Stomach (tissue), 4 donors: Measurements from ENCODE around the gene STK32A.

Source experiments
- EP300 ChIP-seq: sonication (generic); formaldehyde crosslinking; IDR thresholded peaks from one replicate; pipeline ENCODE4 v1.6.1; 2017; ENCODE audit warnings: antibody characterized with exemption
- POLR2A ChIP-seq, 4 donors: fragments of 450-650 bp; IDR thresholded peaks; one replicate each; pipeline ENCODE4 v1.6.1; 2016; ENCODE audit warnings: antibody characterized with exemption in 4 of 4, control low read depth in 2 of 4, mild to moderate bottlenecking in 1 of 4, moderate library complexity in 1 of 4
- TF ChIP-seq, protein P1 (sequence below), 7 experiments: fragments of 450-650 bp in 4 of 7; fragments of 200-600 bp in 3 of 7; sonication (generic) in 3 of 7; IDR thresholded peaks; one replicate each; pipeline ENCODE4 v1.5.1; 2016 to 2019; ENCODE audit warnings: antibody characterized with exemption in 7 of 7, control low read depth in 2 of 7, mild to moderate bottlenecking in 1 of 7

DNA sequence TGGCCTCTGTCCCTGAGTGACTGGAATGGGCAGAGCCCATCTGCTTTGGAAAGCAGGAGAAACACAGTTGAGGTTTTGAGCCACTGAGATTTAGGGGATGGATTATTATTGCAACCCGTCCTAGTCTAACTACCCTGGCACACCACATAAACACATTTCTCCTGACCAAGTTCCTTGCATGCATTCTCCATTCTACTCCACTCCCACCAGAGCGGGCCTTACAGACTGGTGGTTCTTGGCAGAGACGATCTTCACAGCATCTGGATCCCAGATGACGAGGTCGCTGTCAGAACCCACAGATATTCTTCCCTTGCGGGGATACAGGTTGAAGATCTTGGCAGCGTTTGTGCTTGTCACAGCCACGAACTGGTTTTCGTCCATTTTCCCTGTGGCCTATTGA is 164.0 kb downstream of the STK32A start:
- TF ChIP-seq, protein P1, sequence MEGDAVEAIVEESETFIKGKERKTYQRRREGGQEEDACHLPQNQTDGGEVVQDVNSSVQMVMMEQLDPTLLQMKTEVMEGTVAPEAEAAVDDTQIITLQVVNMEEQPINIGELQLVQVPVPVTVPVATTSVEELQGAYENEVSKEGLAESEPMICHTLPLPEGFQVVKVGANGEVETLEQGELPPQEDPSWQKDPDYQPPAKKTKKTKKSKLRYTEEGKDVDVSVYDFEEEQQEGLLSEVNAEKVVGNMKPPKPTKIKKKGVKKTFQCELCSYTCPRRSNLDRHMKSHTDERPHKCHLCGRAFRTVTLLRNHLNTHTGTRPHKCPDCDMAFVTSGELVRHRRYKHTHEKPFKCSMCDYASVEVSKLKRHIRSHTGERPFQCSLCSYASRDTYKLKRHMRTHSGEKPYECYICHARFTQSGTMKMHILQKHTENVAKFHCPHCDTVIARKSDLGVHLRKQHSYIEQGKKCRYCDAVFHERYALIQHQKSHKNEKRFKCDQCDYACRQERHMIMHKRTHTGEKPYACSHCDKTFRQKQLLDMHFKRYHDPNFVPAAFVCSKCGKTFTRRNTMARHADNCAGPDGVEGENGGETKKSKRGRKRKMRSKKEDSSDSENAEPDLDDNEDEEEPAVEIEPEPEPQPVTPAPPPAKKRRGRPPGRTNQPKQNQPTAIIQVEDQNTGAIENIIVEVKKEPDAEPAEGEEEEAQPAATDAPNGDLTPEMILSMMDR (IDR thresholded peaks at IDR 0.05): no peak
- no peak for TF ChIP-seq POLR2A (IDR thresholded peaks at IDR 0.05)
- no peak for TF ChIP-seq EP300
